Measurements from ENCODE around the gene POLR2E.

POLR2E gene

DNA sequence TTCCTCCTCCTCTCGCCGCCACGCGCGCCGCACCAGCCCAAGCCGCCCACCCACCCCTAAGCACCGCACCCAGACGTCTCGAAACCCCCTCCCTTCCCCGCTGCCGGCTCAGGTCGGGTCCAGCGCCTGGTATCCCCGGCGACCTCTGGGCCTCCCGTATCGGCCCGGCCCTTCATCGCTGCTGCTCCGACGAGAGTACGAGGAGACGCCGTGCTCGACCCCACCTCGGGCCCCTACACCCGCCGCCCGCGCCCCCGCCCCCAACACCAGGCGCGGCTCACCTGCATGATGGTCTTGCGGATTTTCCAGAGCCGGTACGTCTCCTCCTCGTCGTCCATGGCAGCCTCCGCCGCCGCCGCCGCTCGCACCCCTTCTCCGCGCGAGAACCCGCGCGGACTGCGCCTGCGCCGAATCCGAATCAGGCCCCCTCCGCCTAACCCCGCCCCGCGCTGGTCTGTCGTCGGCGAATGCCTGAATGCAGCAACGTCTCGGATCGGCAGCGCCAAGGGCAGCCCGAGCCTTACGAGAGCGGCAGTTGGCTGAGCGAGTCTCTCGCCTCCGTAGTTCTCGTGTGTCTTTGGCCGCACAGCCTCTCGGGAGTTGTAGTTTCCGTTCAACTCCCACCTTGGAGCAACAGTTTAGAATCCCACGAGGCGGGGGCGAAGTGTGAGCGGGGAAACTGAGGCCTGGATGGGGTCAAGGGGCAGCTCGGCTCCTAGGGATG, at the start of gene POLR2E:
Gene POLR2E (minus strand): TSS at position 398 of the 724 bp plus-strand sequence. CDS start 60 bp downstream, at position 338.
- H3K4me3 ChIP-seq (replicated peaks; ENCODE audit: low read depth, low read length), result peak within 1 kb of the TSS; percentile 98
- TF ChIP-seq, protein P1, sequence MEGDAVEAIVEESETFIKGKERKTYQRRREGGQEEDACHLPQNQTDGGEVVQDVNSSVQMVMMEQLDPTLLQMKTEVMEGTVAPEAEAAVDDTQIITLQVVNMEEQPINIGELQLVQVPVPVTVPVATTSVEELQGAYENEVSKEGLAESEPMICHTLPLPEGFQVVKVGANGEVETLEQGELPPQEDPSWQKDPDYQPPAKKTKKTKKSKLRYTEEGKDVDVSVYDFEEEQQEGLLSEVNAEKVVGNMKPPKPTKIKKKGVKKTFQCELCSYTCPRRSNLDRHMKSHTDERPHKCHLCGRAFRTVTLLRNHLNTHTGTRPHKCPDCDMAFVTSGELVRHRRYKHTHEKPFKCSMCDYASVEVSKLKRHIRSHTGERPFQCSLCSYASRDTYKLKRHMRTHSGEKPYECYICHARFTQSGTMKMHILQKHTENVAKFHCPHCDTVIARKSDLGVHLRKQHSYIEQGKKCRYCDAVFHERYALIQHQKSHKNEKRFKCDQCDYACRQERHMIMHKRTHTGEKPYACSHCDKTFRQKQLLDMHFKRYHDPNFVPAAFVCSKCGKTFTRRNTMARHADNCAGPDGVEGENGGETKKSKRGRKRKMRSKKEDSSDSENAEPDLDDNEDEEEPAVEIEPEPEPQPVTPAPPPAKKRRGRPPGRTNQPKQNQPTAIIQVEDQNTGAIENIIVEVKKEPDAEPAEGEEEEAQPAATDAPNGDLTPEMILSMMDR (IDR thresholded peaks at IDR 0.05; ENCODE audit: low read depth, low read length, missing control alignments), result no peak
- peak; percentile 91 for DNase-seq (ENCODE audit: extremely low read depth, low read depth)

DNA sequence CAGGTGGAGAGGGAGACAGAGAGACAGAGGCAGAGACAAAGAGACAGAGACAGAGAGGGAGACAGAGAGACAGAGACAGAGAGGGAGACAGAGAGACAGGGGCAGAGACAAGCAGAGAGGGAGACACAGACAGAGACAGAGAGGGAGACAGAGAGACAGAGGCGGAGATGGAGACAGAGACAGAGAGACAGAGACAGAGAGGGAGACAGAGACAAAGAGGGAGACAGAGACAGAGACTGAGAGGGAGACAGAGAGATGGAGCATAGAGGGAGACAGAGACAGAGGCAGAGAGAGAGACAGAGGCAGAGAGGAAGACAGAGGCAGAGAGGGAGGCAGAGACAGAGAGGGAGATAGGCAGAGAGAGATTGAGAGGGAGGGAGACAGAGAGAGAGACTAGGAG, 49.6 kb upstream of the POLR2E start:
- DNase-seq (ENCODE audit: extremely low read depth, low read depth), result no peak
- TF ChIP-seq, protein P1 (IDR thresholded peaks at IDR 0.05; ENCODE audit: low read depth, low read length, missing control alignments), result no peak
- H3K4me3 ChIP-seq (replicated peaks; ENCODE audit: low read depth, low read length), result no peak overlapping the region

- TF ChIP-seq, protein P1 (IDR thresholded peaks at IDR 0.05; ENCODE audit: low read depth, low read length, missing control alignments), result no peak
- DNase-seq (ENCODE audit: extremely low read depth, low read depth), result no peak
These were observed 48.7 kb upstream of the POLR2E start for GRCh38 chr19:1143828-1144399.

GRCh38 chr19:1141944-1142343, 46.8 kb upstream of the POLR2E start:
- TF ChIP-seq, protein P1 (IDR thresholded peaks at IDR 0.05; ENCODE audit: low read depth, low read length, missing control alignments), result no peak
- H3K4me3 ChIP-seq (replicated peaks; ENCODE audit: low read depth, low read length), result no peak overlapping the region
- no peak for DNase-seq (ENCODE audit: extremely low read depth, low read depth)

More at GRCh38 chr19:1143828-1144399, 48.7 kb upstream of the POLR2E start:
- no peak overlapping the region for H3K4me3 ChIP-seq (replicated peaks; ENCODE audit: low read depth, low read length)

DNA sequence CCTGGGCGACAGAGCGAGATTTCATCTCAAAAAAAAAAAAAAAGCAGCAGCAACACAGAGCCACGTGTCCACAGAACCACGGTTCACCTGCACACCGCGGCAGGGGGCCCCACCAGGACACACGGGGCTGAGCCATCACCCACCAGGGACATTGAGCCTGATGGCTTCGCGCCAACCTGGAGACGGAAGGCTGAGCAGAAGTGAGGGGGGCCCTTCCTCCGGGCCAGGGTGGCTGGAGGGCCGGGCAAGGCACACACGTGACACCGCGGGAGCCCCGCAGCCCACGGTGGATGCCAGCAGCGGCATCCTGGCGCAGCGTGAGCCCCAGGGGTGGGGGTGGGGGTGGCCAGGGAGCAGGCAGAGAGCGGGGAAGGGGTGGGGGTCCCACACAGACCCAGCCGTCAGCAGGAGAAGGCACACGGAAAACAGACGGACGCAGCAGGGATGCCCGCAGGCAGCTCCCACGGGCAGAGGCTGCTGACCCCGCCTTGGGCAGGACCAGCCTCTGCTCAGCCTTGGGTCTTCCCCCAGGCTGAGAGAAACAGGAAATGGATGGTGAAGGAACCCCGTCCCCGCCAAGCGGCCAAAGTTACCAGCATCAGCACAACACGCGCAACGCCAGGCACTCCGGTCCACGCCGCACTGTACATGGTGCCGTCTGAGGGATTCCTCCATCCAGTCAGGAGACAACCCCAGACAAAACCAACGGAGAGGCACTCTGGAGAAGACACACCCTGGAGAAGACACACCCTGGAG, 45.3 kb upstream of the POLR2E start:
- H3K4me3 ChIP-seq (replicated peaks; ENCODE audit: low read depth, low read length), result no peak overlapping the region
- TF ChIP-seq, protein P1 (IDR thresholded peaks at IDR 0.05; ENCODE audit: low read depth, low read length, missing control alignments), result no peak
- no peak for DNase-seq (ENCODE audit: extremely low read depth, low read depth)

GRCh38 chr19:1139126-1139525, 44.0 kb upstream of the POLR2E start:
- TF ChIP-seq, protein P1 (IDR thresholded peaks at IDR 0.05; ENCODE audit: low read depth, low read length, missing control alignments), result no peak
- DNase-seq (ENCODE audit: extremely low read depth, low read depth), result no peak
- no peak overlapping the region for H3K4me3 ChIP-seq (replicated peaks; ENCODE audit: low read depth, low read length)
